Hair follicle dermal papilla cell (primary cell): ENCODE measurements around the gene EXOC6B. TPM values are rescaled to one million over a fixed set of nuclear protein-coding genes. Genes with fewer than 3 reads are reported as not detected.
A peak's percentile ranks its signal among the peaks of the same experiment; 100 is the strongest.

Experiments used
- small RNA-seq: library from RNA; depleted of rRNA; stranded (forward); fragments of <200 nt; gene quantifications from one replicate; pipeline ENCODE3, GENCODE V24; 2012
- total RNA-seq: library from RNA; depleted of rRNA; stranded (reverse); fragments of >200 nt; gene quantifications from 2 replicates; pipeline ENCODE4 v1.2.3, GENCODE V29; 2012

EXOC6B gene
- total RNA-seq = 30.7 and 31.2 TPM in 2 replicates

DNA sequence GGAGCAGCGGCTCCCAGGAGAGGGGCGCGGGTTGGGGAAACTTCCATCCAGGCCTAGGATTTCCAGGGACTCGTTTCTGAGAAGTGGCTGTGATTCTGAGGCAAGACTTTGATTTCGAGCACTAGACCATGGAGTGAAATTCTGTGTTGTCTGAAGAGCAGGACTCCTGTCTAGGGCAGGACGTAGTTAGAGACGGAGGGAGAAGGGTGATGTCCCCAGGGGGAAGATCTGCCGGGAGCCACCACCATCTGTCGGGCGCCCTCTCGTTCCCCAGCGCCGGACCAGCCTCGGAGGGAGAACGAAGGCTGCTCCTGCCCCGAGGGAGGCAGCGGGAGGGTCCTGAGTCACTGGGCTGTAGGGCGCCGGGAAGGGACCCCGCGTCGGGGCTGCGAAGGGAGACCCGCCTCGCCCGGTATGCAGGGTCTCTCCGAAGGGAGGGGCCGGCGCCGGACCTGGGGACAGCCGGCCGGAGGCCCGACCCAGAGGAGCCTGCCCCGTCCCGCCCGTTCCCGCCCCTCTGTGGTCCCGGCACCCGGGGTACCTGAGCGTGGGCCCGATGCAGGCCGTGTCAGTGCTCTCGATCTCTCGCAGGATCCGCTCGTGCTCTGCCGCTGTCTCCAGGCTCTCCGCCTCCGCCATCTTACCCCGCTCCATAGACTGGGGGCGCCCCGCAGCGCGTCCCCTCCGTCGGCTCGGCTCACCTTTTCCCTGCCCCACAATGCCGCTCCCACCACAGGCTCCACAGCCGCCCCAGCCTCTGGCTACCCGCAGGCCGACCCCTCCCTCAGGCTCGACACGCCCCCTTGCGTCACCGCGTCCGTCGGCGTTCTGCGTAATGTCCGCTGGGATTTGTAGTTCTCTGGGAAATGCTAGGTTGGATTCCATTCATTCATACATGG is at the start of gene EXOC6B:
Gene EXOC6B (minus strand): TSS at position 777 of the 899 bp plus-strand sequence.

DNA sequence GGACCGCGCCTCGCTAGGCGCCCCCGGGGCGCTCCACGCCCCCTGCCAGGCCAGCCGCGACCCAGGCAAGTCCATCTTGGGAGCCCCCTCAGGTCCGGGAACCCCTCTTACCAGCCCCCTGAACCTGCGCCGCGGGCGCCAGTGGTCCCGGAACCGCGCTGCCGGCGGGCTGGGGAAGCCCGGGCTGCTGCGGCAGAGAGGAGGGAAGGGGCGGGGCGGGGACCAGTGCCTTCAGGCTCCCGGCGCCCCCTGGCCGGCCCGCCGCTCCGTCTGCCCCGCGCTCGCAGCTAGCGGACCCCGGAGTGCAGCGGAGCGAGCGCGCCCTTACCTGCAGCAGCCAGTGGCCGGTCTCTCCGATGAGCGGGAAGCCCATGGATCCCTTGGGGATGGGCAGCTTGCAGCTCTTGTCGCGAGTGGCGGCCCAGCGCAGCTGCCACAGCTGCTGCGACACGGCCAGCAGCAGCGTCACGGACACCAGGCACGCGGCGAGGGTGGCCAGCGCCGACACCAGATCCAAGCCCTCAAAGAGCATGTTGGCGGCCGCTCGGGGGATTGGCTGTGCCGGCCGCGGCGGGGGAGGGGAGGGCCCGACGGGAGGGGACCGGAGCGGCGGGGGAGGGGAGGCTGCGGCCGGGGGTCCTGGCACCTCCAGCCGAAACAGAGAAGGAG is 678.4 kb downstream of the EXOC6B start, which contains the start of gene CYP26B1:
Gene CYP26B1 (minus strand): TSS at position 560 of the 669 bp plus-strand sequence. CDS start 28 bp downstream, at position 532.

Small RNAs within 50 kb of the gene (small RNA-seq; reads per million reads assigned to genes)
- gene RF00592 (1.3 reads per million, percentile 27 among the genes with 10 or more reads in this experiment), gene RNU2-39P (not detected)

Other genes with a start within 250 kb of the EXOC6B start
- 14.3 and 17.0 TPM in 2 replicates for gene SPR, start 61.4 kb upstream of the EXOC6B start, total RNA-seq
- gene EMX1, start 91.5 kb upstream of the EXOC6B start, total RNA-seq = not detected in 2 replicates
- gene SFXN5, start 245.7 kb upstream of the EXOC6B start, total RNA-seq = 11.1 and 15.1 TPM in 2 replicates